ENCODE results near the gene RNF224. TPM values are rescaled to one million over a fixed set of nuclear protein-coding genes. Genes with fewer than 3 reads are reported as not detected.

The RNF224 gene
- total RNA-seq, 1 experiment from 2014 or later: 0.16 TPM

- Mint-ChIP-seq H3K4me1 (ENCODE audit: insufficient read depth, unreplicated experiment) (no peaks in the 10 kb centered on the region), H3K4me3 (ENCODE audit: unreplicated experiment) (no peak overlapping the region), H3K36me3 (ENCODE audit: insufficient read depth, unreplicated experiment) (peaks cover 7% of the 10 kb centered on the region), H3K27me3 (ENCODE audit: insufficient read depth, unreplicated experiment) (no peaks in the 10 kb centered on the region), H3K9me3 (ENCODE audit: unreplicated experiment) (no peaks in the 10 kb centered on the region), H3K27ac (ENCODE audit: low read depth, unreplicated experiment) (no peak overlapping the region)
- TF ChIP-seq, protein P1, sequence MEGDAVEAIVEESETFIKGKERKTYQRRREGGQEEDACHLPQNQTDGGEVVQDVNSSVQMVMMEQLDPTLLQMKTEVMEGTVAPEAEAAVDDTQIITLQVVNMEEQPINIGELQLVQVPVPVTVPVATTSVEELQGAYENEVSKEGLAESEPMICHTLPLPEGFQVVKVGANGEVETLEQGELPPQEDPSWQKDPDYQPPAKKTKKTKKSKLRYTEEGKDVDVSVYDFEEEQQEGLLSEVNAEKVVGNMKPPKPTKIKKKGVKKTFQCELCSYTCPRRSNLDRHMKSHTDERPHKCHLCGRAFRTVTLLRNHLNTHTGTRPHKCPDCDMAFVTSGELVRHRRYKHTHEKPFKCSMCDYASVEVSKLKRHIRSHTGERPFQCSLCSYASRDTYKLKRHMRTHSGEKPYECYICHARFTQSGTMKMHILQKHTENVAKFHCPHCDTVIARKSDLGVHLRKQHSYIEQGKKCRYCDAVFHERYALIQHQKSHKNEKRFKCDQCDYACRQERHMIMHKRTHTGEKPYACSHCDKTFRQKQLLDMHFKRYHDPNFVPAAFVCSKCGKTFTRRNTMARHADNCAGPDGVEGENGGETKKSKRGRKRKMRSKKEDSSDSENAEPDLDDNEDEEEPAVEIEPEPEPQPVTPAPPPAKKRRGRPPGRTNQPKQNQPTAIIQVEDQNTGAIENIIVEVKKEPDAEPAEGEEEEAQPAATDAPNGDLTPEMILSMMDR (IDR thresholded peaks at IDR 0.05; ENCODE audit: unreplicated experiment): no peak
- no TSS peak for BruUV-seq (replicated peaks)
- intact Hi-C loops (cut with micrococcal nuclease): no loop called here
- POLR2A ChIA-PET: no interaction called here
- DNase-seq (ENCODE audit: unreplicated experiment): no peak
- CTCF ChIA-PET: no interaction called here
Observed at GRCh38 chr9:137233143-137233980, 6.1 kb downstream of the RNF224 start.

- Mint-ChIP-seq H3K36me3 (ENCODE audit: insufficient read depth, unreplicated experiment) (peaks cover 7% of the 10 kb centered on the region), H3K27ac (ENCODE audit: low read depth, unreplicated experiment) (no peak overlapping the region), H3K9me3 (ENCODE audit: unreplicated experiment) (no peaks in the 10 kb centered on the region), H3K4me1 (ENCODE audit: insufficient read depth, unreplicated experiment) (no peaks in the 10 kb centered on the region), H3K4me3 (ENCODE audit: unreplicated experiment) (no peak overlapping the region), H3K27me3 (ENCODE audit: insufficient read depth, unreplicated experiment) (no peaks in the 10 kb centered on the region)
- CTCF ChIA-PET: interaction anchor here (1.7 kb wide), 1 partner anchor 114 kb away, joined by 4 read pairs; no protein-coding TSS in a partner anchor
- no peak for DNase-seq (ENCODE audit: unreplicated experiment)
- no TSS peak for BruUV-seq (replicated peaks)
- TF ChIP-seq, protein P1 (IDR thresholded peaks at IDR 0.05; ENCODE audit: unreplicated experiment): no peak
- POLR2A ChIA-PET: no interaction called here
- intact Hi-C loops (cut with micrococcal nuclease): no loop called here
Observed at GRCh38 chr9:137234055-137234697, 6.9 kb downstream of the RNF224 start.

DNA sequence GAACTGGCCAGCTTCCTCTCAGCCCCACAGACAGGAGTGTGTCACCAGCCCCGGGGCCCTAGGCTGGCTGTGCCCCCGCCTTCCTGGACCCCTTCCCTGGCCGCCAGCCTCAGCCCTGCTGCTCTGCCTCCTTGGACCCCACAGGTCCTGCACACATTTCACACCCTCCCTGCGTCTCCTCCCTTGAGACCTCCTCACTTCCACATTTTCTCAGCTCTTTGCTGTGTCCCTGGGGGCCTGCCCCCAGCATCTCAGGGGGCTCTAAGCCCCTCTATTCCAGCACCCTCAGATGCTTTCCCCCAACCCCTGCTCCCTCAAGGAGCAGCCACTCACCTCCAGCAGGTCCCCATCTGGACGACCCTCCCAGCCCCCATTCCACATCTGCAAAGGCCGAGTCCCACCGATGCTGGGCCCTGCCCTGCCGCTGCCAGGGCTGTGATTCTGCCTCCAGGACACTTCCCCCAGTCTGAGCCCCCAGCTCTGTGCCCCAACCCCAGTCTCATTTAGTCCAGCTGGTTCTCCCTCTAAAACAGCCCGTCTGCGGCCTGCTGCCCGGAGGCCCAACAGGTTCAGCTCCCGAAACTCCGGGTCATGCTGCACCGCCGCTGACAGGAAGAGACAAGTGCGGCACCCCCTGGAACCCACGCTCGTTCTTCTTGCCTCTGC is 7.6 kb downstream of the RNF224 start:
- TF ChIP-seq, protein P1 (IDR thresholded peaks at IDR 0.05; ENCODE audit: unreplicated experiment): no peak
- Mint-ChIP-seq H3K9me3 (ENCODE audit: unreplicated experiment) (no peaks in the 10 kb centered on the region), H3K4me1 (ENCODE audit: insufficient read depth, unreplicated experiment) (no peaks in the 10 kb centered on the region), H3K4me3 (ENCODE audit: unreplicated experiment) (no peak overlapping the region), H3K27me3 (ENCODE audit: insufficient read depth, unreplicated experiment) (no peaks in the 10 kb centered on the region), H3K36me3 (ENCODE audit: insufficient read depth, unreplicated experiment) (peaks cover 12% of the 10 kb centered on the region), H3K27ac (ENCODE audit: low read depth, unreplicated experiment) (no peak overlapping the region)
- CTCF ChIA-PET: interaction anchor here (0.6 to 1.7 kb wide), 5 partner anchors 31 to 532 kb away, joined by 3 to 4 read pairs (median 4); no protein-coding TSS in a partner anchor
- POLR2A ChIA-PET: no interaction called here
- no TSS peak for BruUV-seq (replicated peaks)
- intact Hi-C loops (cut with micrococcal nuclease): no loop called here
- no peak for DNase-seq (ENCODE audit: unreplicated experiment)
